HUES48 (cell line): ENCODE data around the gene ADGRL3.

Experiments
- H3K27ac ChIP-seq: one replicate; pipeline ENCODE4 v1.7.0; 2013; ENCODE audit warnings: low read depth, low read length, inconsistent platforms
- H3K27me3 ChIP-seq: 2 replicates; pipeline ENCODE4 v1.6.1; 2013; ENCODE audit warnings: mild to moderate bottlenecking, low read length; ENCODE audit not compliant: control insufficient read depth, insufficient read depth
- H3K36me3 ChIP-seq: 2 replicates; pipeline ENCODE4 v1.6.1; 2013; ENCODE audit warnings: low read length; ENCODE audit not compliant: control insufficient read depth, insufficient read depth
- H3K4me1 ChIP-seq: 2 replicates; pipeline ENCODE4 v1.6.1; 2013; ENCODE audit warnings: mild to moderate bottlenecking, low read length; ENCODE audit not compliant: control insufficient read depth, insufficient read depth
- H3K4me3 ChIP-seq: 2 replicates; pipeline ENCODE4 v1.5.1; 2013; ENCODE audit warnings: mild to moderate bottlenecking, low read depth, low read length
- H3K9ac ChIP-seq: 2 replicates; pipeline ENCODE4 v1.6.1; 2013; ENCODE audit warnings: mild to moderate bottlenecking, low read depth, low read length, moderate library complexity
- H3K9me3 ChIP-seq: 2 replicates; pipeline ENCODE4 v1.6.1; 2013; ENCODE audit warnings: low read length; ENCODE audit not compliant: control insufficient read depth, insufficient read depth

ADGRL3 gene

GRCh38 chr4:61407642-61408618 is 207.8 kb downstream of the ADGRL3 start:
- H3K27ac ChIP-seq: peak overlapping the region; percentile 29
- H3K36me3 ChIP-seq: no peaks in the 10 kb centered on the region
- peaks cover 12% of the 10 kb centered on the region for H3K4me1 ChIP-seq
- no peak overlapping the region for H3K9ac ChIP-seq
- H3K4me3 ChIP-seq: no peak overlapping the region
- no peaks in the 10 kb centered on the region for H3K9me3 ChIP-seq
- no peaks in the 10 kb centered on the region for H3K27me3 ChIP-seq

- H3K27me3 ChIP-seq: no peaks in the 10 kb centered on the region
- no peak overlapping the region for H3K4me3 ChIP-seq
- H3K27ac ChIP-seq: no peak overlapping the region
- H3K9me3 ChIP-seq: no peaks in the 10 kb centered on the region
- H3K36me3 ChIP-seq: no peaks in the 10 kb centered on the region
- no peak overlapping the region for H3K9ac ChIP-seq
- peaks cover 12% of the 10 kb centered on the region for H3K4me1 ChIP-seq
Observed at GRCh38 chr4:61408861-61409260, 208.7 kb downstream of the ADGRL3 start.

- H3K36me3 ChIP-seq: no peaks in the 10 kb centered on the region
- no peak overlapping the region for H3K4me3 ChIP-seq
- 0 out of 2 replicates have a peak, but pooled peaks cover under 1% of the 10 kb centered on the region for H3K9me3 ChIP-seq
- no peak overlapping the region for H3K9ac ChIP-seq
- H3K27me3 ChIP-seq: no peaks in the 10 kb centered on the region
- H3K4me1 ChIP-seq: peaks cover 12% of the 10 kb centered on the region
- no peak overlapping the region for H3K27ac ChIP-seq
Observed at GRCh38 chr4:61411241-61411640, 211.1 kb downstream of the ADGRL3 start.

- Histone ChIP-seq H3K27ac (no peak overlapping the region), H3K36me3 (no peaks in the 10 kb centered on the region), H3K27me3 (no peaks in the 10 kb centered on the region), H3K4me1 (no peaks in the 10 kb centered on the region), H3K4me3 (no peak overlapping the region), H3K9me3 (no peaks in the 10 kb centered on the region), H3K9ac (no peak overlapping the region)
Observed at GRCh38 chr4:61425315-61425714, 225.2 kb downstream of the ADGRL3 start.

- Histone ChIP-seq H3K27me3 (no peaks in the 10 kb centered on the region), H3K4me1 (no peaks in the 10 kb centered on the region), H3K27ac (no peak overlapping the region), H3K36me3 (no peaks in the 10 kb centered on the region), H3K4me3 (no peak overlapping the region), H3K9ac (no peak overlapping the region), H3K9me3 (no peaks in the 10 kb centered on the region)
Observed at GRCh38 chr4:61426229-61426628, 226.1 kb downstream of the ADGRL3 start.

GRCh38 chr4:61427099-61427817 is 227.1 kb downstream of the ADGRL3 start:
- no peaks in the 10 kb centered on the region for H3K27me3 ChIP-seq
- H3K4me1 ChIP-seq: no peaks in the 10 kb centered on the region
- H3K9ac ChIP-seq: no peak overlapping the region
- H3K4me3 ChIP-seq: no peak overlapping the region
- no peaks in the 10 kb centered on the region for H3K9me3 ChIP-seq
- no peak overlapping the region for H3K27ac ChIP-seq
- H3K36me3 ChIP-seq: no peaks in the 10 kb centered on the region

- Histone ChIP-seq H3K27me3 (no peaks in the 10 kb centered on the region), H3K4me1 (no peaks in the 10 kb centered on the region), H3K9ac (no peak overlapping the region), H3K27ac (no peak overlapping the region), H3K4me3 (no peak overlapping the region), H3K9me3 (no peaks in the 10 kb centered on the region), H3K36me3 (no peaks in the 10 kb centered on the region)
Observed at GRCh38 chr4:61427818-61428495, 227.8 kb downstream of the ADGRL3 start.

- no peaks in the 10 kb centered on the region for H3K27me3 ChIP-seq
- H3K4me3 ChIP-seq: no peak overlapping the region
- no peaks in the 10 kb centered on the region for H3K4me1 ChIP-seq
- no peaks in the 10 kb centered on the region for H3K9me3 ChIP-seq
- H3K27ac ChIP-seq: no peak overlapping the region
- no peak overlapping the region for H3K9ac ChIP-seq
- no peaks in the 10 kb centered on the region for H3K36me3 ChIP-seq
Observed at GRCh38 chr4:61428950-61429349, 228.8 kb downstream of the ADGRL3 start.

GRCh38 chr4:61431131-61431530 is 231.0 kb downstream of the ADGRL3 start:
- no peaks in the 10 kb centered on the region for H3K36me3 ChIP-seq
- H3K27ac ChIP-seq: no peak overlapping the region
- H3K9me3 ChIP-seq: no peaks in the 10 kb centered on the region
- no peaks in the 10 kb centered on the region for H3K27me3 ChIP-seq
- H3K4me1 ChIP-seq: no peaks in the 10 kb centered on the region
- H3K4me3 ChIP-seq: no peak overlapping the region
- H3K9ac ChIP-seq: no peak overlapping the region

- Histone ChIP-seq H3K9me3 (no peaks in the 10 kb centered on the region), H3K27me3 (no peaks in the 10 kb centered on the region), H3K36me3 (no peaks in the 10 kb centered on the region), H3K9ac (no peak overlapping the region), H3K27ac (no peak overlapping the region), H3K4me3 (no peak overlapping the region), H3K4me1 (peaks cover 5% of the 10 kb centered on the region; the same call in 1 of the 2 replicates)
Observed at GRCh38 chr4:61437923-61438322, 237.8 kb downstream of the ADGRL3 start.
